Tibial nerve (tissue), 4 donors: ENCODE measurements around the gene HOXC10. TPM values are rescaled to one million over a fixed set of nuclear protein-coding genes. Genes with fewer than 3 reads are reported as not detected.

Experiments used
- DNase-seq, 2 donors: peaks; one replicate each; pipeline ENCODE4 v3.0.0-alpha.2; 2019; ENCODE audit warnings: low spot score in 2 of 2
- H3K27ac ChIP-seq, 4 donors: fragments of 200-600 bp; sonication (generic) in 3 of 4; one replicate each; pipeline ENCODE4 v1.5.1; 2017 to 2019; ENCODE audit warnings: mild to moderate bottlenecking in 1 of 4
- H3K27me3 ChIP-seq, 2 donors: fragments of 200-600 bp; sonication (generic) in 1 of 2; one replicate each; pipeline versions ENCODE4 v1.5.1 to v1.6.0; 2017 to 2019
- H3K36me3 ChIP-seq, 3 donors: fragments of 200-600 bp; sonication (generic); one replicate each; pipeline ENCODE4 v1.5.1; 2018 to 2019
- H3K4me1 ChIP-seq, 4 donors: fragments of 200-600 bp; sonication (generic) in 3 of 4; one replicate each; pipeline ENCODE4 v1.5.1; 2017 to 2019
- H3K4me3 ChIP-seq, 4 donors: fragments of 200-600 bp; sonication (generic) in 3 of 4; one replicate each; pipeline ENCODE4 v1.5.1; 2017 to 2019; ENCODE audit warnings: mild to moderate bottlenecking in 1 of 4, moderate library complexity in 1 of 4
- H3K9me3 ChIP-seq, 4 donors: fragments of 200-600 bp; sonication (generic) in 3 of 4; one replicate each; pipeline ENCODE4 v1.5.1; 2017 to 2019
- EP300 ChIP-seq, 2 donors: sonication (generic); formaldehyde crosslinking; IDR thresholded peaks; one replicate each; pipeline ENCODE4 v1.6.1; 2017; ENCODE audit warnings: antibody characterized with exemption in 2 of 2, mild to moderate bottlenecking in 1 of 2
- POLR2A ChIP-seq, 2 donors: fragments of 450-650 bp; IDR thresholded peaks; one replicate each; pipeline ENCODE4 v1.6.1; 2017; ENCODE audit warnings: antibody characterized with exemption in 2 of 2, mild to moderate bottlenecking in 2 of 2, moderate library complexity in 2 of 2
- WGBS, 2 donors: methylation state at CpG; one replicate each; pipeline ENCODE4 v1.1.5; 2018; 5-methylcytosine and 5-hydroxymethylcytosine counted together
- total RNA-seq, 4 donors: library from RNA; depleted of rRNA; stranded (reverse); fragments of >200 nt; gene quantifications; one replicate each; pipeline ENCODE4 v1.1.0, GENCODE V29; 2016
- TF ChIP-seq, protein P1 (sequence below), 5 experiments: fragments of 200-600 bp in 3 of 5; fragments of 450-650 bp in 2 of 5; sonication (generic) in 3 of 5; IDR thresholded peaks; one replicate each; pipeline ENCODE4 v1.5.1; 2016 to 2019; ENCODE audit warnings: antibody characterized with exemption in 5 of 5, mild to moderate bottlenecking in 3 of 5, moderate library complexity in 2 of 5

HOXC10 gene
- total RNA-seq, 4 donors from 2014 or later = 1.7 to 6.1 (median 2.5) TPM

DNA sequence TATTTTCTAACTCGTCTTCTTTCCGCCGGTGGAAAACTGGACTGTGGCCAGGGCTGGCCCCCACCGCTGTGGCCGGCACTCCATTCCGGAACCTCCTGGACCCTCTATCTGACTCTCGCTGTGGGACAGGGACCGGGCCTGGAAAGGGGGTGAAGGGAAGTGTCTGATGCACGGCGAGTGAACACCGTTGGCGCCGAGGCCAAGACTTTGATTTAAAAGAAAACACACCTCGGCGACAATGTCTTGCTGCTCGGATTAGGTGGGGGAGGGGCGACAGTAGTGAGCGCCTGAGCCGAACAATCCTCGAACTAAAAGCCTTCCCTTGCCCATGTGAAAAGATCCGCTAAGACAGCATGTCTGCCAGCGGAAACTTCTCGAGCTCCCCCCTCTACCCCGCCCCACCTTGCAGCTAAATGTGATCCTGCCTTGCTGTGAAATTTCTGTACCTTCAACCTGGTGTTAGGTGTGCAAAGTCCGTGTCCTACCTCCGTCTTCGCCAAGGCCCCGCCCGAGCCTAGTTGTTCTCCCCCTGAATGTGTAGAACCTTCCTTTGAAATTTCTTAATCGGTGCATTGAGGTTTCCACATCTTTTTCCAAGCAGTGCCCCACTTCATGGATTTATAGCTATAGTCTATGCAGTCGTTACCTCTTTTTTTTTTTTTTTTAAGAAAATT is 9.3 kb upstream of the HOXC10 start:
- peak overlapping the region in 2 of 4 donors; percentile 49 for H3K4me3 ChIP-seq
- H3K9me3 ChIP-seq = no peaks in the 10 kb centered on the region
- peaks cover 0 to 99% of the 10 kb centered on the region in 2 donors for H3K27me3 ChIP-seq
- TF ChIP-seq, protein P1, sequence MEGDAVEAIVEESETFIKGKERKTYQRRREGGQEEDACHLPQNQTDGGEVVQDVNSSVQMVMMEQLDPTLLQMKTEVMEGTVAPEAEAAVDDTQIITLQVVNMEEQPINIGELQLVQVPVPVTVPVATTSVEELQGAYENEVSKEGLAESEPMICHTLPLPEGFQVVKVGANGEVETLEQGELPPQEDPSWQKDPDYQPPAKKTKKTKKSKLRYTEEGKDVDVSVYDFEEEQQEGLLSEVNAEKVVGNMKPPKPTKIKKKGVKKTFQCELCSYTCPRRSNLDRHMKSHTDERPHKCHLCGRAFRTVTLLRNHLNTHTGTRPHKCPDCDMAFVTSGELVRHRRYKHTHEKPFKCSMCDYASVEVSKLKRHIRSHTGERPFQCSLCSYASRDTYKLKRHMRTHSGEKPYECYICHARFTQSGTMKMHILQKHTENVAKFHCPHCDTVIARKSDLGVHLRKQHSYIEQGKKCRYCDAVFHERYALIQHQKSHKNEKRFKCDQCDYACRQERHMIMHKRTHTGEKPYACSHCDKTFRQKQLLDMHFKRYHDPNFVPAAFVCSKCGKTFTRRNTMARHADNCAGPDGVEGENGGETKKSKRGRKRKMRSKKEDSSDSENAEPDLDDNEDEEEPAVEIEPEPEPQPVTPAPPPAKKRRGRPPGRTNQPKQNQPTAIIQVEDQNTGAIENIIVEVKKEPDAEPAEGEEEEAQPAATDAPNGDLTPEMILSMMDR (IDR thresholded peaks at IDR 0.05) = no peak
- no peak for TF ChIP-seq EP300 (IDR thresholded peaks at IDR 0.05)
- no peak overlapping the region for H3K27ac ChIP-seq
- peaks cover 0 to 40% (median 21%) of the 10 kb centered on the region in 4 donors for H3K4me1 ChIP-seq
- no peak for DNase-seq
- 30 to 33% methylated on average over 31 of the region's 31 CpGs for WGBS, 2 donors
- no peaks in the 10 kb centered on the region for H3K36me3 ChIP-seq

DNA sequence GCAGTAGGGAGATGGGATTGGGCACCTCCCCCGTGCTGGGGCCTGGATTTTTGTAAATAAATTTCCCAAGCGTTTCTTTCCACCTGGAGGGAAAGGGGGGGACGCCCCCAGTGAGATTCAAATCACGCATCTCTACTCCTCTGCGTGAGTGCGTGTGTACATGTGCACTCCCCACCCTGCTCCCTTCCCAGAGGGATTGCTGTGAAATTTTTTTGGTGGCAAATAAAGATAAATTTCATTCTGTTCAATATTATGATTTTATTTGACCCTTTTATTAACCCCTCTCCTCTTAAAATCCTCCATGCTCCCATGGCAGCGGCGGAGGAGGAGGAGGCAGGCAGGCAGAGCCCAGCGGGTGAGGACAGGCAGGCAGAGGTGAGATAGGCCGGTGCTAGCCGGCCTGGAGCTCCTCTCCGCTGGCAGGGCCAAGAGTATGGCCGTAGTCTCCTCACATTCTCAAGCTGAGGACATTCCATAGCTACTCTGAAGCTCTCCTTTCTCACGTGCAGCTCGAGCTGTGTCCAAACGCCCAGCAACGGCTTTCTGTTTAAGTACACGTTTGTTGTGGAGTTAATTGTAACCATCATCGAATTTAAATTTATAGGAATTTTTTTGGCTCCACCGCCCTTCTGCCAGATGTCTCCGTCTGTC is 8.6 kb upstream of the HOXC10 start:
- no peak for DNase-seq
- Histone ChIP-seq H3K27ac (no peak overlapping the region), H3K4me3 (no peak overlapping the region), H3K9me3 (no peaks in the 10 kb centered on the region), H3K4me1 (peaks cover 0 to 40% (median 21%) of the 10 kb centered on the region in 4 donors), H3K27me3 (peaks cover 0 to 99% of the 10 kb centered on the region in 2 donors), H3K36me3 (no peaks in the 10 kb centered on the region)
- 61 to 70% methylated on average over 21 of the region's 21 CpGs for WGBS, 2 donors
- TF ChIP-seq EP300 (IDR thresholded peaks at IDR 0.05) (no peak), POLR2A (IDR thresholded peaks at IDR 0.05) (no peak)
- TF ChIP-seq, protein P1 (IDR thresholded peaks at IDR 0.05) = no peak

DNA sequence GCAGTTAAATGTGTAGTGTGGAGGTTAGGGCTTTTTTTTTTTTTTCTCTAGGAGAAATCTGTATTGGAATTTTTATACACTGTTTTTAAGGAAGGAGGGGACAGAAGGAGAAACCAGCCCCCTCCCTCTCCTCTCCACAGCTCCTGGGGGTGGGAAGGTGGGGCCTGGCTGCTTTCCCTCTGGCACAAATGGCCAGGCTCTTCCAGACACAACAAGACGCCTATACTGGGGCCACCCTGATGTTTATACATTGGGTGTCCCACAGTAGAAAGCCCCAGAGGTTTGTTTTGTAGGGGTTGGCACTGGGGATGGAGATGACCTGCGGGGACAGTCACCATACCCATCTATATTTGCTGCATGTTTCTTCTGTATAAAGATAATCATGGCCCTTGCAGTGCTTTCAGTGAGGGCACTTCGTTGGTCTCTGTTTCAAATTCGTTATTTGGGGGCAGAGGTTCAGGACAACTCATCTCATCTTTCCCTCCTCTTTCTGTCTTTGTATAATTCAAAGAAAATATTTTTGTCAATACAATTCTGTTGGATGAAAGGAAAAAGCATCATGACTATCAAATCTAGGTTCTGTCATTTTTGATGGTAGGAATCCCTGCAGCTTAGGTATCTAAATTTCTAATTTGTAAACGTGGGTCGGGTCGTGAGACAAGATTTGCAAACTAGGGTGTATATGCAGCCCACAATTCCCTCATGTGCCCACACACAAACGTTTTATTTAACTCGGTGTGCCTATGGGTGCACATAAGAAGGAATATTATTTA is 7.9 kb upstream of the HOXC10 start:
- H3K27me3 ChIP-seq = peaks cover 0 to 99% of the 10 kb centered on the region in 2 donors
- no peaks in the 10 kb centered on the region for H3K9me3 ChIP-seq
- H3K4me3 ChIP-seq = no peak overlapping the region
- TF ChIP-seq EP300 (IDR thresholded peaks at IDR 0.05) (no peak), POLR2A (IDR thresholded peaks at IDR 0.05) (no peak)
- TF ChIP-seq, protein P1 (IDR thresholded peaks at IDR 0.05) = no peak
- H3K4me1 ChIP-seq = peaks cover 0 to 40% (median 21%) of the 10 kb centered on the region in 4 donors
- DNase-seq = no peak
- WGBS, 2 donors = 59 to 64% methylated on average over 9 of the region's 9 CpGs
- no peaks in the 10 kb centered on the region for H3K36me3 ChIP-seq
- H3K27ac ChIP-seq = no peak overlapping the region

DNA sequence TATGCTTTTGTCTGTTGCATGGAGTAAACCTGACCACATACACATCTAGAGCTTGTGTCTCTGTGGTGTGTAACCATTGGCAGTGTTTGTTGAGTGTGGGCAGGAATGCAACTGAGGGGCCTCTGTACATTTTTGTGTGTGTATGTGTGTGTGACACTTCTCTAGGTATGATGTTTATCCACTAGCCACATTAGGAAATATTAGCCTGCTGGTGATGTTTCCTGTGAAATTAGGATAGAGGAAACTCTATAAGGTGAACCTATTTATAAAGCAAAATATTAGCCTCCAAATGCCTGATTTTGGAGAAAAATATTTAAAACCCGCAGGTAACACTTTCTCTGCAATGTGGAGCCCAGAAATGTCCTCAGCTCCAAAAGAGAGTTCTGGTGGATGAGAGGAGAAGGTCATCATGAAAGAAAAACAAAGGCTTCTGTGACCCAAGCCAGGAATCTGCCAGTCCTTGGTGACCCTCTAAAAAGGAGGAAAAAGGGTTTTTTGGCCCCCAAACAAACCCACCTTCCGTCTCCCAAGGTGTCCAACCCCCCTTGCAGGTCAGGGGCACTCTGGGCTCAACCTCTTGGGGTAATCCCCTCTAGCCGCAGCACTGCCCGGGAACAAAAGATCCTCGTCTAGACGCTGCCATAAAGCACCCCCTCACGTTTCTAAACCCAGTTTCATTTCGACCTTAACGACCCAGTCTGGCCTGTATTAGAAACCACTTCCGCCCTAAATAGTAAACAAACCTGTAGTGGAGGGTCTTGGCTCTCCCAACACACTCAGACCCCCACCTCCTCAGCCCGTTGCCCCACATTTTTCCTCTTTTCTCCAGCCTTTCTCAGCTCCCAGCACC is 7.1 kb upstream of the HOXC10 start:
- DNase-seq = no peak
- H3K4me1 ChIP-seq = peaks cover 0 to 34% (median 21%) of the 10 kb centered on the region in 4 donors
- no peak overlapping the region for H3K27ac ChIP-seq
- no peak overlapping the region for H3K4me3 ChIP-seq
- 30 to 39% methylated on average over 11 of the region's 11 CpGs for WGBS, 2 donors
- H3K36me3 ChIP-seq = no peaks in the 10 kb centered on the region
- TF ChIP-seq EP300 (IDR thresholded peaks at IDR 0.05) (no peak), POLR2A (IDR thresholded peaks at IDR 0.05) (no peak)
- TF ChIP-seq, protein P1 (IDR thresholded peaks at IDR 0.05) = no peak
- H3K27me3 ChIP-seq = peaks cover 0 to 99% of the 10 kb centered on the region in 2 donors
- H3K9me3 ChIP-seq = no peaks in the 10 kb centered on the region
